B cell (primary cell): ENCODE results near the gene UGT2A2. TPM values are rescaled to one million over a fixed set of nuclear protein-coding genes. Genes with fewer than 3 reads are reported as not detected.

ENCODE experiments used
- ATAC-seq: fragments of 200-7000 bp; cut with Tn5 transposase; one replicate; pipeline ENCODE4 v1.10.0; 2021; ENCODE audit warnings: low read depth, mild to moderate bottlenecking, moderate number of reproducible peaks, moderate library complexity
- CTCF ChIA-PET: fragments of 350-600 bp; sonication (Branson Sonifier 250); formaldehyde crosslinking; loops from one replicate; lab custom pipeline; 2021; ENCODE audit warnings: antibody characterized with exemption, inconsistent platforms; lab: Charles Lee
- POLR2A ChIA-PET: fragments of 350-600 bp; sonication (Branson Sonifier 250); formaldehyde crosslinking; loops from one replicate; lab custom pipeline; 2021; ENCODE audit warnings: antibody characterized with exemption; lab: Charles Lee
- DNase-seq: peaks from one replicate; pipeline ENCODE4 v3.0.0; 2013
- H2AFZ ChIP-seq: 2 replicates; pipeline ENCODE4 v1.6.1; 2012; ENCODE audit warnings: mild to moderate bottlenecking, low read depth, low read length; ENCODE audit not compliant: insufficient read depth, poor library complexity, severe bottlenecking
- H3K27ac ChIP-seq, 2 donors: 1 replicate in 1 of 2; 2 replicates in 1 of 2; pipeline ENCODE4 v1.5.1; 2012 to 2013; ENCODE audit warnings: low read length in 2 of 2, mild to moderate bottlenecking in 2 of 2, moderate library complexity in 1 of 2
- H3K27me3 ChIP-seq, 4 experiments: fragments of 200-600 bp in 1 of 4; sonication (generic) in 1 of 4; replicated peaks in 1 of 4; 1 replicate in 2 of 4; 2 replicates in 2 of 4; pipeline versions ENCODE4 v1.6.1 to v1.7.0; 2013 to 2016; ENCODE audit warnings: low read length in 3 of 4, mild to moderate bottlenecking in 2 of 4, mixed read lengths in 1 of 4, moderate library complexity in 1 of 4; ENCODE audit not compliant: insufficient read depth in 4 of 4, control insufficient read depth in 3 of 4; ENCODE audit errors: control extremely low read depth in 1 of 4
- H3K36me3 ChIP-seq, 2 experiments: replicated peaks in 1 of 2; 1 replicate in 1 of 2; 2 replicates in 1 of 2; pipeline versions ENCODE4 v1.6.1 to v1.7.1; 2013; ENCODE audit warnings: low read length in 1 of 2; ENCODE audit not compliant: insufficient read depth in 2 of 2, control insufficient read depth in 1 of 2; ENCODE audit errors: control extremely low read depth in 1 of 2, extremely low read depth in 1 of 2
- H3K4me1 ChIP-seq, 2 donors: fragments of 200-600 bp in 1 of 2; sonication (generic) in 1 of 2; 1 replicate in 1 of 2; 2 replicates in 1 of 2; pipeline versions ENCODE4 v1.5.1 to v1.6.1; 2013 to 2017; ENCODE audit warnings: low read length in 2 of 2; ENCODE audit not compliant: control insufficient read depth in 2 of 2, insufficient read depth in 2 of 2
- H3K4me2 ChIP-seq: replicated peaks from 2 replicates; pipeline ENCODE3; 2012; ENCODE audit warnings: mild to moderate bottlenecking, low read depth, low read length; ENCODE audit not compliant: poor library complexity, severe bottlenecking
- H3K4me3 ChIP-seq, 5 experiments: fragments of 200-600 bp in 1 of 5; sonication (generic) in 1 of 5; 1 replicate in 3 of 5; 2 replicates in 2 of 5; pipeline versions ENCODE4 v1.5.1 to v1.7.0; 2011 to 2016; ENCODE audit warnings: low read length in 4 of 5, mild to moderate bottlenecking in 4 of 5, low read depth in 2 of 5, control low read depth in 1 of 5, moderate library complexity in 1 of 5; ENCODE audit not compliant: insufficient read depth in 1 of 5; ENCODE audit errors: control extremely low read depth in 1 of 5, extremely low read depth in 1 of 5
- H3K79me2 ChIP-seq: fragments of 200-600 bp; sonication (generic); one replicate; pipeline ENCODE4 v1.6.0; 2016; ENCODE audit warnings: low read length; ENCODE audit not compliant: control insufficient read depth, insufficient read depth
- H3K9ac ChIP-seq: fragments of 200-600 bp; sonication (generic); 2 replicates; pipeline ENCODE4 v1.6.1; 2017; ENCODE audit warnings: mild to moderate bottlenecking, low read length, moderate library complexity
- H3K9me3 ChIP-seq, 3 donors: one replicate each; pipeline versions ENCODE4 v1.6.1 to v1.7.1; 2013; ENCODE audit warnings: low read length in 2 of 3; ENCODE audit not compliant: control insufficient read depth in 2 of 3, insufficient read depth in 1 of 3; ENCODE audit errors: control extremely low read depth in 1 of 3
- H4K20me1 ChIP-seq: 2 replicates; pipeline ENCODE4 v1.6.0; 2012; ENCODE audit warnings: mild to moderate bottlenecking, low read length; ENCODE audit not compliant: insufficient read depth, control insufficient read depth, poor library complexity, severe bottlenecking
- H3K27ac Mint-ChIP-seq: one replicate; pipeline ENCODE4 v1.8.0; 2021; ENCODE audit warnings: mixed read lengths
- H3K27me3 Mint-ChIP-seq: one replicate; pipeline ENCODE4 v1.8.0; 2021; ENCODE audit warnings: mixed read lengths
- H3K4me1 Mint-ChIP-seq: one replicate; pipeline ENCODE4 v1.8.0; 2021; ENCODE audit warnings: mixed read lengths
- H3K4me3 Mint-ChIP-seq: one replicate; pipeline ENCODE4 v1.8.0; 2021; ENCODE audit warnings: mixed read lengths
- H3K9me3 Mint-ChIP-seq: one replicate; pipeline ENCODE4 v1.8.0; 2022; ENCODE audit warnings: mixed read lengths; ENCODE audit not compliant: insufficient read depth
- CTCF ChIP-seq: fragments of 200-600 bp; IDR thresholded peaks from one replicate; pipeline ENCODE4 v1.8.0; 2022; ENCODE audit warnings: antibody characterized with exemption, mild to moderate bottlenecking
- EZH2 ChIP-seq: IDR thresholded peaks from 2 replicates; pipeline ENCODE4 v1.6.1; 2012; ENCODE audit warnings: borderline replicate concordance, low read depth, mild to moderate bottlenecking, moderate library complexity, low read length; ENCODE audit not compliant: insufficient read depth, poor library complexity, severe bottlenecking
- WGBS: methylation state at CpG from one replicate; pipeline ENCODE4 v1.1.5; 2013; ENCODE audit warnings: missing lambda C conversion rate; ENCODE audit not compliant: insufficient coverage; 5-methylcytosine and 5-hydroxymethylcytosine counted together
- intact Hi-C: fragments of 100-400 bp; cut with micrococcal nuclease; formaldehyde crosslinking; loops from one replicate; pipeline ENCODE4 v1.10.0; 2022
- polyA plus RNA-seq: library from polyadenylated mRNA; depleted of rRNA; stranded (reverse); fragments of >200 nt; gene quantifications from 2 replicates; pipeline ENCODE4 v1.2.3, GENCODE V29; 2012
- small RNA-seq: library from RNA; depleted of rRNA; stranded (forward); fragments of <200 nt; gene quantifications from one replicate; pipeline ENCODE3, GENCODE V24; 2012; ENCODE audit warnings: low replicate concordance, low read depth; ENCODE audit not compliant: insufficient read length
- total RNA-seq, 2 donors: library from RNA; stranded (reverse); fragments of 120-200 nt in 1 of 2; gene quantifications; 1 replicate in 1 of 2; 2 replicates in 1 of 2; pipeline versions ENCODE4 v1.2.3 to v1.2.4, GENCODE V29; 2013 to 2022

Gene UGT2A2
- total and polyA plus RNA-seq, 2 donors (not counting 1 experiment from before 2014, with no cell fraction given) = not detected

DNA sequence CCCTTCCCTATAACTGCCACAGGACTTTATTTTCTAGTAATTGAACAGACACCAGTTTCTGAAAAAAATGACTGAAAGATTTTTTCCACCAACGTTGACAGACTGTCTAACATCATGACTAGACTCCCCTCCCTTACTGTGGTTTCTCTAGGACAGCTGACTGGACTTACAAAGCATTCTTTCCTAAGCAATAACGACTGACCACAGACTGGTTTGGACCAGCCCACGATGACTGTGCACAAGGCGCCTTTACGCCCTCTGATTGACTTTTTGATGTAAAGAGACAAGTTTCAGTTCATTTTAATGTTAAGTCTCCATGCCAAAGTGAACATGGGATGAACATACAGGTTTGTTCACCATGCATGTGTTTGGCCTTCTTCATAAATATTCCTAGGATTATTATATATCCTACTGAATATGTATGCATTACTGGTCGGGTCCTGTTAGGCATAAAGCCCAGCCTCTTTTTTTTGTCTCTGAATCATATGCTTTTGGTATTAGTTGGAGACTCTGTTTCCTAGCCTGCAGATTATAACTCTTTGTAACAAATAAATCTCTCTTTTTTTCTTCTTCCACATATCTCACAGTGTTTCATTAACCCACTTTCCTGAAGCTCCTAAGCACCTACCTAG is 93.2 kb downstream of the UGT2A2 start:
- ATAC-seq = no peak

More for the DNA sequence above, 93.2 kb downstream of the UGT2A2 start:
- H3K4me1 Mint-ChIP-seq = no peaks in the 10 kb centered on the region
- H3K79me2 ChIP-seq = no peaks in the 10 kb centered on the region
- no peak overlapping the region for H3K27ac ChIP-seq
- no peak overlapping the region for H3K4me2 ChIP-seq
- ChIA-PET POLR2A (no interaction called here), CTCF (no interaction called here)
- no peak for DNase-seq
- H3K4me1 ChIP-seq = no peaks in the 10 kb centered on the region
- H3K27me3 ChIP-seq = no peaks in the 10 kb centered on the region
- intact Hi-C loops = no loop called here
- TF ChIP-seq CTCF = no peak
- TF ChIP-seq EZH2 = no peak
- H3K27me3 Mint-ChIP-seq = no peaks in the 10 kb centered on the region
- peaks cover 0 to 6% (median 0%) of the 10 kb centered on the region in 3 donors for H3K9me3 ChIP-seq
- no peak overlapping the region for H3K9ac ChIP-seq
- peaks cover 4% of the 10 kb centered on the region for H3K9me3 Mint-ChIP-seq
- H3K36me3 ChIP-seq = no peaks in the 10 kb centered on the region
- H2AFZ ChIP-seq = no peak overlapping the region
- no peak overlapping the region for H3K4me3 ChIP-seq
- H3K4me3 Mint-ChIP-seq = no peak overlapping the region
- no peak overlapping the region for H3K27ac Mint-ChIP-seq
- H4K20me1 ChIP-seq = no peaks in the 10 kb centered on the region
- WGBS = 46% methylated on average over 5 of the region's 6 CpGs

Small RNA genes within 50 kb of the gene (small RNA-seq; reads per million reads assigned to genes)
- gene UGT2A2 = not detected

Other genes with a start within 250 kb of the UGT2A2 start
- not detected in 2 replicates for gene UGT2B4, start 143.7 kb downstream of the UGT2A2 start, total RNA-seq
- not detected in 2 replicates for gene UGT2B4, start 143.7 kb downstream of the UGT2A2 start, polyA plus RNA-seq
- gene UGT2A1, start 13.6 kb upstream of the UGT2A2 start, total RNA-seq = not detected in 2 replicates
- gene UGT2A1, start 13.6 kb upstream of the UGT2A2 start, polyA plus RNA-seq = not detected in 2 replicates
- gene SULT1B1, start 121.0 kb upstream of the UGT2A2 start, total RNA-seq = 0.10 and 0.12 TPM in 2 replicates
- 0.01 and 0.26 TPM in 2 replicates for gene SULT1B1, start 121.0 kb upstream of the UGT2A2 start, polyA plus RNA-seq
- gene SULT1E1, start 220.5 kb upstream of the UGT2A2 start, total RNA-seq = not detected in 2 replicates
- gene SULT1E1, start 220.5 kb upstream of the UGT2A2 start, polyA plus RNA-seq = not detected in 2 replicates